Urinary bladder (tissue), 4 donors: Measurements from ENCODE around the gene DDI2. TPM values are rescaled to one million over a fixed set of nuclear protein-coding genes. Genes with fewer than 3 reads are reported as not detected.

Experiments
- DNase-seq: peaks from one replicate; pipeline ENCODE4 v3.0.0-alpha.2; 2015; ENCODE audit errors: extremely low spot score
- H3K27ac ChIP-seq: one replicate; pipeline ENCODE4 v1.5.1; 2013; ENCODE audit warnings: low read depth, mild to moderate bottlenecking, moderate library complexity
- H3K36me3 ChIP-seq: one replicate; pipeline ENCODE4 v1.6.1; 2013; ENCODE audit warnings: mild to moderate bottlenecking, moderate library complexity; ENCODE audit not compliant: insufficient read depth
- H3K4me1 ChIP-seq: one replicate; pipeline ENCODE4 v1.6.1; 2013; ENCODE audit warnings: mild to moderate bottlenecking, moderate library complexity; ENCODE audit not compliant: insufficient read depth
- H3K4me3 ChIP-seq: one replicate; pipeline ENCODE4 v1.5.1; 2013; ENCODE audit warnings: low read depth, low read length
- WGBS: extraction: QIAGEN DNeasy Blood & Tissue Kit; methylation state at CpG from one replicate; pipeline ENCODE4 v1.1.7; 2013; 5-methylcytosine and 5-hydroxymethylcytosine counted together
- polyA plus RNA-seq: library from polyadenylated mRNA; stranded (reverse); fragments of 200-250 nt; gene quantifications from one replicate; pipeline ENCODE4 v1.2.3, GENCODE V29; 2013
- total RNA-seq: library from RNA; depleted of rRNA; stranded (reverse); fragments of >200 nt; gene quantifications from one replicate; pipeline ENCODE4 v1.2.3, GENCODE V29; 2014
- donor health status: healthy with polysubstance abuse.
- donor health status: healthy.

Gene DDI2
- total RNA-seq (48.8 TPM), polyA plus RNA-seq (7.2 TPM)

GRCh38 chr1:15617173-15618076 lies at the start of gene DDI2:
Gene DDI2, plus strand, starts transcription at chr1:15617458. Its CDS starts 213 bp downstream, at chr1:15617671.
- peak; percentile 98 for DNase-seq
- WGBS = under 1% methylated on average over 86 of the region's 86 CpGs

GRCh38 chr1:15568387-15569073 lies 48.7 kb upstream of the DDI2 start:
- H3K27ac ChIP-seq = no peak overlapping the region
- no peak for DNase-seq
- 88% methylated on average over 18 of the region's 18 CpGs for WGBS
- no peak overlapping the region for H3K4me3 ChIP-seq
- no peaks in the 10 kb centered on the region for H3K4me1 ChIP-seq
- peaks cover 4% of the 10 kb centered on the region for H3K36me3 ChIP-seq

More at GRCh38 chr1:15617173-15618076, at the start of gene DDI2:
- no peaks in the 10 kb centered on the region for H3K36me3 ChIP-seq
- peak within 1 kb of the TSS; percentile 97 for H3K27ac ChIP-seq
- H3K4me3 ChIP-seq = peak within 1 kb of the TSS; percentile 83
- no peaks in the 10 kb centered on the region for H3K4me1 ChIP-seq

DNA sequence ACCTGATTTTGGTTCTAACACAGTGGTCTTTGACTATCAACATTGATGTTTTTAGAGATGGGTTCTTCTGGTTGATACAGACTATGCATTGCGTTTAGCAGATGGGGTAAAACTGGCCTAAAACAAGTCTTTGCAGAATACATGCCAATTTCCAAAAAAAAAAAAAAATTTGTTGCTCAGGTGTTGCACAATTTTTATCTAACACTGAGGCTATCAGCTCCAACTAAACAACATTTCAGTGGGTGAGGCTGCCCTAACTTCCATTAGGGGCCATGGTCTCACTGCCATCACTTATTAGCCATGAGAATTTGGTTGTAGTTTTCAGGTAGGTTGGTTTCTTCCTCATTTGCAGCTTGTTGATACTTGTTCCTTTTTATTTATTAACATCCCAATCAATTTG lies 46.4 kb upstream of the DDI2 start:
- H3K27ac ChIP-seq = no peak overlapping the region
- DNase-seq = no peak
- no peak overlapping the region for H3K4me3 ChIP-seq
- peaks cover 4% of the 10 kb centered on the region for H3K36me3 ChIP-seq
- 85% methylated on average over 1 of the region's 1 CpG for WGBS
- no peaks in the 10 kb centered on the region for H3K4me1 ChIP-seq

DNA sequence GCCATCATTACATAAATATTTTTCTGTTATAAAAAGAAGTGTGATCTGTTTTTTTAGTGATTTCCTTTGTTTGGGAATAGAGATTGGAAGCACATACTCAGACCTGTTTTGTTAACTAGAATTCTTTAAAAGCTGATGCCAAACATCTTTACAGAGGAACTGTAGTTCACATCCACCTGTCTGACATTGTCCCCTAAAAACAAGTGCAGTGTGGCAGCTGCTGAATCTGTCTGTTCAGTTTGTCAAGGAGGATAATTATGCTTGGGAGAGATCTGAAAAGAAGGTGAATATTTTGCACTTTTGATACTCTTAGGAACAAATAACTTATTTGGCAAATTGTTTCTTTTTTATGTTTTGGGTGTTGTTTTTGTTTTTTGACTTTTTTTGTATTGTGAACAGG lies 46.0 kb upstream of the DDI2 start:
- H3K27ac ChIP-seq = no peak overlapping the region
- no peak overlapping the region for H3K4me3 ChIP-seq
- H3K36me3 ChIP-seq = peaks cover 4% of the 10 kb centered on the region
- no peaks in the 10 kb centered on the region for H3K4me1 ChIP-seq
- DNase-seq = no peak

- peaks cover 2% of the 10 kb centered on the region for H3K36me3 ChIP-seq
- no peak overlapping the region for H3K27ac ChIP-seq
- DNase-seq = no peak
- 83% methylated on average over 9 of the region's 9 CpGs for WGBS
- no peaks in the 10 kb centered on the region for H3K4me1 ChIP-seq
- no peak overlapping the region for H3K4me3 ChIP-seq
Measured at GRCh38 chr1:15573477-15573876, 43.8 kb upstream of the DDI2 start.

- 62% methylated on average over 6 of the region's 6 CpGs for WGBS
- no peak for DNase-seq
- Histone ChIP-seq H3K27ac (no peak overlapping the region), H3K4me3 (no peak overlapping the region), H3K36me3 (peaks cover 1% of the 10 kb centered on the region), H3K4me1 (no peaks in the 10 kb centered on the region)
Measured at GRCh38 chr1:15574741-15575140, 42.5 kb upstream of the DDI2 start.

GRCh38 chr1:15575549-15576150 lies 41.6 kb upstream of the DDI2 start:
- Histone ChIP-seq H3K36me3 (peaks cover 1% of the 10 kb centered on the region), H3K27ac (no peak overlapping the region), H3K4me1 (no peaks in the 10 kb centered on the region), H3K4me3 (no peak overlapping the region)
- 97% methylated on average over 7 of the region's 7 CpGs for WGBS
- no peak for DNase-seq

DNA sequence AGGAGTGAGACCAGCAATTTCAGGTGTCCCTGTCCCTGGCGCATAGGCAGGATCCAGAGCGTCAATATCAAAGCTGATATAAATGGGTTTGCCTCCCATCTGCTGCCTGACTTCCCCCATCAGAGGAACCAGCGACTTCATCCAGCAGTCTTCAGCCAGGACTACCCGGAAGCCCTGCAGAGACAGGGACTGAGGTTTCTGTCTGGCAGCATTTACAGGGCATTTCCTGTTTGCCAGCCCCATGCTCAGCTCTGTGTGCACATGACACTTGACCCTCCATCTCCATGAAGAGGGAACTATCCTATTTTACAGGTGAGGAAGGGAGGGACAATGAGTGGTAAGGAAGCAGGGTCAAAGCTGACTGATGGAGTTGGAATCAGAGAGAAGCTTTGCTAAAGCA lies 39.6 kb upstream of the DDI2 start:
- no peak for DNase-seq
- H3K27ac ChIP-seq = no peak overlapping the region
- WGBS = 51% methylated on average over 4 of the region's 4 CpGs

DNA sequence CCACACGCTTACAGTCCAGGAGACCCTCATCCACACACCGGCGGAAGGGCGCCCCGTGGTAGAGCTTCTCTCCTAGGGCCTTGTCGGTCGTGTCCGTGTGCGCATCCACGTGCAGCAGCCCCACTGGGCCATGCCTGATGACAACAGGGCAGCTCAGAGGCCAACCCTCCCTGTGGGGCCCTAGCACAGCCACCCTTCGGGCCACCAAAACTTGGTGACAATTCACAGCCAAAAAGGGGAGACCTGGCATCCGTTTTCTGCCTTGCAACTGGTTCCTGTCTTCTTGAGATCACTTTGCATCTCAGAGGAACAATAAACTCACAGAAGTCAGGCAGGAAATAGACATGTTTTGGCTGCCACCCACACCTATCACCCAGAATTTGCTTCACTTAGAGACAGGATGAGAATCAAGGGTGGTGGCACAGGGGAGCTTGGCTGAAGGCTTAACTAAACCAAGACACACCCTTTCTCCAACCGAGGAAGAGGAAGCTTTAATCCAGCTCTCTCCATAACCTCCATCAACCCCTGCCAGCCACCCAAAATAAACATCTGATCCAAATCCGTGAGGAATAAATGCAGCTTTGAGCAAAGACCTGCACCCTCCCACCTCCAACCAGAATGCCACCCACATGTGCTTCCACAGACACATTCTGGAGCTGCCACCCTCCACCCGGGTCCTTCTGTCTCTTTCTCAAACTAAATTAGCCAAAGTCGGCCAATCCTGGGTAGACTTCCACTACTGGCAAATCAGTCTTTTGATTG lies 38.2 kb upstream of the DDI2 start:
- Histone ChIP-seq H3K27ac (peak overlapping the region; percentile 42), H3K4me1 (no peaks in the 10 kb centered on the region), H3K4me3 (no peak overlapping the region), H3K36me3 (no peaks in the 10 kb centered on the region)
- no peak for DNase-seq
- WGBS = 76% methylated on average over 16 of the region's 16 CpGs

More for the DNA sequence above, 39.6 kb upstream of the DDI2 start:
- H3K4me3 ChIP-seq = no peak overlapping the region
- no peaks in the 10 kb centered on the region for H3K4me1 ChIP-seq
- no peaks in the 10 kb centered on the region for H3K36me3 ChIP-seq

- peak overlapping the region; percentile 42 for H3K27ac ChIP-seq
- DNase-seq = no peak
- no peaks in the 10 kb centered on the region for H3K36me3 ChIP-seq
- no peak overlapping the region for H3K4me3 ChIP-seq
- H3K4me1 ChIP-seq = no peaks in the 10 kb centered on the region
Measured at GRCh38 chr1:15579683-15580047, 37.6 kb upstream of the DDI2 start.

- WGBS = 89% methylated on average over 18 of the region's 18 CpGs
- H3K27ac ChIP-seq = no peak overlapping the region
- no peaks in the 10 kb centered on the region for H3K36me3 ChIP-seq
- no peak overlapping the region for H3K4me3 ChIP-seq
- H3K4me1 ChIP-seq = no peaks in the 10 kb centered on the region
- DNase-seq = no peak
Measured at GRCh38 chr1:15583016-15583706, 34.1 kb upstream of the DDI2 start.

- WGBS = 2% methylated on average over 68 of the region's 68 CpGs
- no peak for DNase-seq
- H3K27ac ChIP-seq = no peak within 1 kb of the TSS
Measured at GRCh38 chr1:15584489-15585363, 32.5 kb upstream of the DDI2 start, which contains the start of gene AGMAT. Gene AGMAT, minus strand, starts transcription at chr1:15585051. Its CDS starts 84 bp downstream, at chr1:15584967.

More at GRCh38 chr1:15584489-15585363, 32.5 kb upstream of the DDI2 start, which contains the start of gene AGMAT:
- Histone ChIP-seq H3K4me3 (peak within 1 kb of the TSS; percentile 37), H3K36me3 (no peaks in the 10 kb centered on the region), H3K4me1 (no peaks in the 10 kb centered on the region)
